T-cell (primary cell): ENCODE measurements around the gene SOD3. TPM values are rescaled to one million over a fixed set of nuclear protein-coding genes. Genes with fewer than 3 reads are reported as not detected.

Experiments used
- ATAC-seq, 4 experiments: fragments of 200-7000 bp in 3 of 4; fragments of 150-1000 bp in 1 of 4; cut with Tn5 transposase; replicated peaks in 1 of 4; 1 replicate in 3 of 4; 2 replicates in 1 of 4; pipeline ENCODE4 v1.10.0; 2021; ENCODE audit warnings: moderate library complexity in 3 of 4, mild to moderate bottlenecking in 2 of 4, moderate number of reproducible peaks in 1 of 4
- CTCF ChIA-PET, 2 donors: fragments of 300-600 bp; sonication (Branson Sonifier 250); formaldehyde crosslinking; loops; one replicate each; lab custom pipeline; 2022; ENCODE audit warnings: antibody characterized with exemption in 2 of 2; lab: Charles Lee
- POLR2A ChIA-PET, 2 donors: fragments of 300-600 bp; sonication (Branson Sonifier 250); formaldehyde crosslinking; loops; one replicate each; lab custom pipeline; 2022; ENCODE audit warnings: antibody characterized with exemption in 2 of 2; lab: Charles Lee
- DNase-seq, 35 experiments: peaks; one replicate each; pipeline versions ENCODE4 v3.0.0 to v3.0.0-alpha.2; 2013 to 2023
- H3K27ac ChIP-seq: one replicate; pipeline ENCODE4 v1.5.1; 2013; ENCODE audit warnings: low read length
- H3K27me3 ChIP-seq, 2 experiments: replicated peaks in 1 of 2; 1 replicate in 1 of 2; 2 replicates in 1 of 2; pipeline versions ENCODE4 v1.6.1 to v1.7.0; 2013; ENCODE audit warnings: low read length in 1 of 2, mixed read lengths in 1 of 2; ENCODE audit not compliant: control insufficient read depth in 2 of 2, insufficient read depth in 2 of 2; ENCODE audit errors: extremely low read depth in 1 of 2
- H3K36me3 ChIP-seq, 2 donors: 1 replicate in 1 of 2; 2 replicates in 1 of 2; pipeline versions ENCODE4 v1.6.1 to v1.7.0; 2013; ENCODE audit warnings: low read length in 1 of 2; ENCODE audit not compliant: control insufficient read depth in 2 of 2, insufficient read depth in 1 of 2; ENCODE audit errors: extremely low read depth in 1 of 2
- H3K4me1 ChIP-seq, 2 experiments: 1 replicate in 1 of 2; 2 replicates in 1 of 2; pipeline versions ENCODE4 v1.6.1 to v1.7.0; 2013; ENCODE audit warnings: low read length in 2 of 2, mixed read lengths in 1 of 2; ENCODE audit not compliant: insufficient read depth in 2 of 2, control insufficient read depth in 1 of 2; ENCODE audit errors: extremely low read depth in 1 of 2
- H3K4me3 ChIP-seq, 2 donors: 1 replicate in 1 of 2; 2 replicates in 1 of 2; pipeline versions ENCODE4 v1.5.1 to v1.7.0; 2013; ENCODE audit warnings: mild to moderate bottlenecking in 2 of 2, low read length in 1 of 2, moderate library complexity in 1 of 2; ENCODE audit not compliant: control insufficient read depth in 1 of 2; ENCODE audit errors: extremely low read depth in 1 of 2
- H3K9me3 ChIP-seq: 2 replicates; pipeline ENCODE4 v1.7.0; 2013
- H3K27ac Mint-ChIP-seq, 2 donors: one replicate each; pipeline ENCODE4 v1.8.0; 2020 to 2021; ENCODE audit warnings: mild to moderate bottlenecking in 2 of 2, mixed read lengths in 2 of 2
- H3K27me3 Mint-ChIP-seq, 2 donors: one replicate each; pipeline ENCODE4 v1.8.0; 2021 to 2022; ENCODE audit warnings: mixed read lengths in 2 of 2
- H3K36me3 Mint-ChIP-seq: one replicate; pipeline ENCODE4 v1.8.0; 2021; ENCODE audit warnings: mixed read lengths
- H3K4me1 Mint-ChIP-seq, 3 donors: one replicate each; pipeline ENCODE4 v1.8.0; 2020 to 2022; ENCODE audit warnings: mixed read lengths in 3 of 3, mild to moderate bottlenecking in 1 of 3
- H3K4me3 Mint-ChIP-seq, 3 donors: one replicate each; pipeline ENCODE4 v1.8.0; 2020 to 2022; ENCODE audit warnings: mild to moderate bottlenecking in 3 of 3, mixed read lengths in 3 of 3, moderate library complexity in 3 of 3
- H3K9me3 Mint-ChIP-seq, 3 donors: one replicate each; pipeline ENCODE4 v1.8.0; 2020 to 2022; ENCODE audit warnings: mixed read lengths in 3 of 3
- WGBS: methylation state at CpG from one replicate; pipeline ENCODE4 v1.1.5; 2013; ENCODE audit warnings: missing lambda C conversion rate; ENCODE audit not compliant: insufficient coverage; 5-methylcytosine and 5-hydroxymethylcytosine counted together
- total RNA-seq, 35 experiments: library from RNA in 6 of 35; stranded (reverse) in 6 of 35; fragments of 120-200 nt in 1 of 35; gene quantifications; one replicate each; pipeline versions ENCODE4 v1.2.1 to v1.2.4 and lab custom pipeline; 2013 to 2026

SOD3 gene
- total RNA-seq, 5 donors from 2014 or later (not counting 1 experiment from before 2014, with no cell fraction given) = 0.23 to 0.35 (median 0.28) TPM; not detected in 2

- no peak overlapping the region for H3K27ac ChIP-seq
- POLR2A ChIA-PET = interaction anchor here in 1 of 2 donors (0.7 kb wide), 1 partner anchor 11 kb away, joined by 4 read pairs; no protein-coding TSS in a partner anchor
- H3K9me3 Mint-ChIP-seq = no peaks in the 10 kb centered on the region
Observed at GRCh38 chr4:24842356-24842755, 47.0 kb downstream of the SOD3 start.

GRCh38 chr4:24843096-24843495, 47.7 kb downstream of the SOD3 start:
- POLR2A ChIA-PET = interaction anchor here in 1 of 2 donors (0.7 kb wide), 1 partner anchor 12 kb away, joined by 4 read pairs; no protein-coding TSS in a partner anchor
- Histone ChIP-seq H3K27me3 (no peaks in the 10 kb centered on the region), H3K36me3 (no peaks in the 10 kb centered on the region), H3K27ac (no peak overlapping the region), H3K9me3 (no peaks in the 10 kb centered on the region), H3K4me3 (no peak overlapping the region), H3K4me1 (no peaks in the 10 kb centered on the region)
- no peak overlapping the region for H3K27ac Mint-ChIP-seq
- CTCF ChIA-PET = no interaction called here
- H3K4me1 Mint-ChIP-seq = no peaks in the 10 kb centered on the region
- no peaks in the 10 kb centered on the region for H3K27me3 Mint-ChIP-seq
- no peaks in the 10 kb centered on the region for H3K9me3 Mint-ChIP-seq
- no peak for ATAC-seq
- H3K4me3 Mint-ChIP-seq = no peak overlapping the region
- H3K36me3 Mint-ChIP-seq = no peaks in the 10 kb centered on the region
- no peak for DNase-seq
- WGBS = 79% methylated on average over 3 of the region's 3 CpGs

More at GRCh38 chr4:24842356-24842755, 47.0 kb downstream of the SOD3 start:
- Mint-ChIP-seq H3K36me3 (no peaks in the 10 kb centered on the region), H3K4me3 (no peak overlapping the region), H3K27ac (no peak overlapping the region), H3K4me1 (no peaks in the 10 kb centered on the region), H3K27me3 (no peaks in the 10 kb centered on the region)
- Histone ChIP-seq H3K4me3 (no peak overlapping the region), H3K4me1 (no peaks in the 10 kb centered on the region), H3K9me3 (no peaks in the 10 kb centered on the region), H3K27me3 (no peaks in the 10 kb centered on the region), H3K36me3 (no peaks in the 10 kb centered on the region)
- CTCF ChIA-PET = no interaction called here
- DNase-seq (no peak), ATAC-seq (no peak)
- 79% methylated on average over 3 of the region's 9 CpGs for WGBS

GRCh38 chr4:24845132-24845531, 49.8 kb downstream of the SOD3 start:
- no peak overlapping the region for H3K27ac ChIP-seq

GRCh38 chr4:24845902-24846301, 50.5 kb downstream of the SOD3 start:
- DNase-seq = no peak
- Mint-ChIP-seq H3K27ac (no peak overlapping the region), H3K4me3 (no peak overlapping the region), H3K4me1 (no peaks in the 10 kb centered on the region), H3K9me3 (no peaks in the 10 kb centered on the region), H3K36me3 (no peaks in the 10 kb centered on the region), H3K27me3 (no peaks in the 10 kb centered on the region)
- no peaks in the 10 kb centered on the region for H3K4me1 ChIP-seq
- no peak for ATAC-seq
- no peak overlapping the region for H3K4me3 ChIP-seq
- WGBS = 67% methylated on average over 2 of the region's 5 CpGs
- no peak overlapping the region for H3K27ac ChIP-seq
- H3K9me3 ChIP-seq = no peaks in the 10 kb centered on the region
- no peaks in the 10 kb centered on the region for H3K27me3 ChIP-seq
- CTCF ChIA-PET = no interaction called here
- POLR2A ChIA-PET = no interaction called here
- H3K36me3 ChIP-seq = no peaks in the 10 kb centered on the region

More at GRCh38 chr4:24845132-24845531, 49.8 kb downstream of the SOD3 start:
- H3K9me3 Mint-ChIP-seq = no peaks in the 10 kb centered on the region
- ChIA-PET POLR2A (no interaction called here), CTCF (no interaction called here)
- no peak overlapping the region for H3K4me3 Mint-ChIP-seq
- WGBS = 90% methylated on average over 7 of the region's 8 CpGs
- no peaks in the 10 kb centered on the region for H3K27me3 Mint-ChIP-seq
- DNase-seq (no peak), ATAC-seq (peak in 1 of 4 experiments; percentile 9)
- Histone ChIP-seq H3K9me3 (no peaks in the 10 kb centered on the region), H3K4me3 (no peak overlapping the region), H3K27me3 (no peaks in the 10 kb centered on the region), H3K36me3 (no peaks in the 10 kb centered on the region), H3K4me1 (no peaks in the 10 kb centered on the region)
- H3K4me1 Mint-ChIP-seq = no peaks in the 10 kb centered on the region
- no peak overlapping the region for H3K27ac Mint-ChIP-seq
- no peaks in the 10 kb centered on the region for H3K36me3 Mint-ChIP-seq

- no peaks in the 10 kb centered on the region for H3K27me3 Mint-ChIP-seq
- Histone ChIP-seq H3K9me3 (no peaks in the 10 kb centered on the region), H3K4me1 (no peaks in the 10 kb centered on the region), H3K27ac (no peak overlapping the region), H3K27me3 (no peaks in the 10 kb centered on the region), H3K4me3 (no peak overlapping the region), H3K36me3 (no peaks in the 10 kb centered on the region)
- ATAC-seq = no peak
- no peaks in the 10 kb centered on the region for H3K4me1 Mint-ChIP-seq
- ChIA-PET CTCF (no interaction called here), POLR2A (no interaction called here)
- no peaks in the 10 kb centered on the region for H3K36me3 Mint-ChIP-seq
- H3K27ac Mint-ChIP-seq = no peak overlapping the region
- no peak for DNase-seq
- no peaks in the 10 kb centered on the region for H3K9me3 Mint-ChIP-seq
- no peak overlapping the region for H3K4me3 Mint-ChIP-seq
- WGBS = 94% methylated on average over 5 of the region's 5 CpGs
Observed at GRCh38 chr4:24846716-24847115, 51.3 kb downstream of the SOD3 start.

GRCh38 chr4:24849351-24849750, 54.0 kb downstream of the SOD3 start:
- Histone ChIP-seq H3K27me3 (no peaks in the 10 kb centered on the region), H3K9me3 (no peaks in the 10 kb centered on the region), H3K4me1 (no peaks in the 10 kb centered on the region), H3K27ac (no peak overlapping the region), H3K36me3 (no peaks in the 10 kb centered on the region), H3K4me3 (no peak overlapping the region)
- WGBS = 43% methylated on average over 1 of the region's 4 CpGs
- Mint-ChIP-seq H3K4me1 (no peaks in the 10 kb centered on the region), H3K9me3 (no peaks in the 10 kb centered on the region), H3K27ac (no peak overlapping the region), H3K27me3 (peaks cover 0 to 5% of the 10 kb centered on the region in 2 donors), H3K36me3 (no peaks in the 10 kb centered on the region), H3K4me3 (no peak overlapping the region)
- DNase-seq = no peak
- ATAC-seq = no peak
- ChIA-PET POLR2A (no interaction called here), CTCF (no interaction called here)

GRCh38 chr4:24849756-24850155, 54.4 kb downstream of the SOD3 start:
- Histone ChIP-seq H3K27ac (no peak overlapping the region), H3K4me1 (no peaks in the 10 kb centered on the region), H3K9me3 (no peaks in the 10 kb centered on the region), H3K36me3 (no peaks in the 10 kb centered on the region), H3K4me3 (no peak overlapping the region), H3K27me3 (no peaks in the 10 kb centered on the region)
- Mint-ChIP-seq H3K4me3 (no peak overlapping the region), H3K4me1 (no peaks in the 10 kb centered on the region), H3K27me3 (peaks cover 0 to 5% of the 10 kb centered on the region in 2 donors), H3K9me3 (no peaks in the 10 kb centered on the region), H3K36me3 (no peaks in the 10 kb centered on the region), H3K27ac (no peak overlapping the region)
- ChIA-PET CTCF (no interaction called here), POLR2A (no interaction called here)
- ATAC-seq = no peak
- no peak for DNase-seq
- WGBS = 94% methylated on average over 2 of the region's 2 CpGs
